Kasumi-1 (cell line): ENCODE data around the gene TSPAN15.
A peak's percentile ranks its signal among the peaks of the same experiment; 100 is the strongest.

Source experiments
- DNase-seq, 2 experiments: peaks; one replicate each; lab custom pipeline; 2025; lab: John Stamatoyannopoulos, UW

Gene TSPAN15

DNA sequence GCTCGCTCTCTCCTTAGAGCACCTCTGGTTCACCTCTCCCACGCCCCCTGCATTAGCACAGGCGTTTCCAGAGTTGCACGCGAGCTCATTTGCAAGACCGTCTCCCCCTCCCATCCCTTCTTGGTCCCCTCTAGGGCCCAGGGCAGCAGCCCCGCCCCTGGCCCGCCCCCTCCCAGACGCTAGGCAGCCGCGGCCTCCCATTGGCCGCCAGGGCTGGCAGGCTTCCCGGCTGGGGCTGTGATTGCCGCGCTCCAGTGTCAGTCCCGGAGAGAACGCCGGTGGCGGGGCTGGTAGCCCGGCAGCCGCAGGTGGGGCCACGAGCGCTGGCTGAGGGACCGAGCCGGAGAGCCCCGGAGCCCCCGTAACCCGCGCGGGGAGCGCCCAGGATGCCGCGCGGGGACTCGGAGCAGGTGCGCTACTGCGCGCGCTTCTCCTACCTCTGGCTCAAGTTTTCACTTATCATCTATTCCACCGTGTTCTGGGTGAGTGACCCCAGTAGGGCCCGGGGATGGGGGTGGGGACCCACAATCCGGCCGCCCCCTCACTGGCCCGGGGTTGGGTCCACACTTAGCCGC lies at the start of gene TSPAN15:
Gene TSPAN15, plus strand, starts transcription at position 257 of the 575 bp plus-strand sequence. Its CDS starts 130 bp downstream, at position 387.
- DNase-seq = peak; percentile 83 to 85

DNA sequence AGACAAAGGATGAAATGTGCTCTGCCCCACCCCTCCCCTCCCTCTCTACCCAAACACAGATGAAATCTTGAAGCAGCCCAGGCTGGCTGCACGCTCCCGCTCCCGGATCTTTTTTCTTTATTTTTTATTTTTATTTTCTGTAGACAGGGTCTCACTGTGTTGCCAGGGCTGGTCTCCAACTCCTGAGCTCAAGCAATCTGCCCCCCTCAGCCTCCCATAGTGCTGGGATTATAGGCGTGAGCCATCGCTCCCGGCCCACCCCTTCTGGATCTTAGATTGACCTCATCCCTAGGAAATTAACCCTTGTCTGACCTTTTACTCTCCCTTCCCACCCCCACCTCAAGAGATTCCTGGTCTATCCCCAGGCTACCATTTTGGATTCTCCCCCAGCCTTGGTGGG lies 48.9 kb upstream of the TSPAN15 start:
- no peak for DNase-seq

DNA sequence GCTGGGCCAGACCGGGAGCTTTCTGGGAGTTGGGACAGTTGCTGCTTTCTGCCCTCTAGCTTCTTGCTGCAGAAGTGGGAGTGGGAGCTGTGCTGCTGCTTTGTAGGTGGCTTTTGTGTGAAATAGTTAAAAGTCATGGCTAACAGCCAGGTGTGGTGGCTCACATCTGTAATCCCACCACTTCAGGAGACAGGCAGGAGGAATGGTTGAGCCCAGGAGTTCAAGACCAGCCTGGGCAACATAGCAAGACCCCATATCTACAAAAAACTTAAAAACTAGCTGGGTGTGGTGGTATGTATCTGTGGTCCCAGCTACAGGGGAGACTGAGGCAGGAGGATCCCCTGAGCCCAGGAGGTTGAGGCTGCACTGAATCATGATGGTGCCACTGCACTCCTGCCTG lies 48.2 kb upstream of the TSPAN15 start:
- no peak for DNase-seq

DNA sequence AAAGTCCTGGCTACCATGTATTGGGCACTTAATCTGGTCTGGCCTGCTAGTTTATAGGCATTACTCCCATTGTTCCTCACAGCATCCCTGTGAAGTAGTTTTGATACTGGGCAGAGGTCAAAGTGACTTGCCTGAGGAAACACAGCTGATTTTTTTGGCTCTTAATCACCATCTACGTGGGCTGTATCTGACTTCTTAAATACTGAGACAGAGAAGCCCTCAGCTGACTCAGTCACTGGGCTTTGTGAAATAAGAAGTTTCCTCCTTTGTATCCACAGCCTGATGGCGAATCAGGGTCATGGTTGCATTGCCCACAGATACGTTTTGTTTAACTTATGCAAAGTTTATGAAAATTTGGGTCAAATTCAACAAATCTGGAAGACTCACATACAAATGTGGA lies 47.7 kb upstream of the TSPAN15 start:
- no peak for DNase-seq

DNA sequence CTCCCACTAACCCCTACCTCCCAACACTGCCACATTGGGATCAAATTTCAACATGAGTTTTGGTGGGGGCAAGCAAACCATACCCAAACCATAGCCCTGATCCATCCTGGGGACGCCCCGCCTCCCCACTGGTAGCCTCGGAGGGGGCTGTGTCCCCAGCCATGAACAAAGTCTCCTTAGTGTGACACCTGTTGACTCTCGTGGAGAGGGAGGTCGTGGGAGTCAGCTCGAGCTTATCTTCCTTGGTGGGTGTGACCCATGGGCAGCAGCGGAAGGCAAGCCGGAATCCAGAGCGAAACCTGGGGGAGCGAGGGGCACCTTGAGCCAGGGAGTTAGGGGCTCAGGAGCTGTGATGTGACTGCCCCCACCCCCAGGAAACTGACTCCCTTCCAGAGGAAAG lies 46.5 kb upstream of the TSPAN15 start:
- DNase-seq = no peak

DNA sequence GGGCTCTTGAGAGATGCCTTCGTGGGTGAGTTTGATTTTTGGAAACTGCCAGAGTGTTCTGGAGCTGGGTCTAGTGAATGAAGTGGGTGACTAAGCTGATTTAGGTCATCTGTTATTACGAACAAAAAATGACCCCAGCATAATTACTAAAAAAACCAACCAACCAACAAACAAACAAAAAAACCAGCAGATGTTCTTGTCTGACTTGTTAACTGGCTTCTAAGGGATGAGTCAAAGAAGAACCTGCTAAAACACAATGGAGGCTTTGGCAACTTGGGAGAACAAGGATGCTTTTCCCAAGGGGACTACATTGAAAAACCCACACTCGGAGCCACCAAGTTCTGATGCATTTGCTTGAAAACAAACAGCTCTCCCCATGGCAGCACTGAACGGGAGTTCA lies 46.0 kb upstream of the TSPAN15 start:
- DNase-seq = no peak

DNA sequence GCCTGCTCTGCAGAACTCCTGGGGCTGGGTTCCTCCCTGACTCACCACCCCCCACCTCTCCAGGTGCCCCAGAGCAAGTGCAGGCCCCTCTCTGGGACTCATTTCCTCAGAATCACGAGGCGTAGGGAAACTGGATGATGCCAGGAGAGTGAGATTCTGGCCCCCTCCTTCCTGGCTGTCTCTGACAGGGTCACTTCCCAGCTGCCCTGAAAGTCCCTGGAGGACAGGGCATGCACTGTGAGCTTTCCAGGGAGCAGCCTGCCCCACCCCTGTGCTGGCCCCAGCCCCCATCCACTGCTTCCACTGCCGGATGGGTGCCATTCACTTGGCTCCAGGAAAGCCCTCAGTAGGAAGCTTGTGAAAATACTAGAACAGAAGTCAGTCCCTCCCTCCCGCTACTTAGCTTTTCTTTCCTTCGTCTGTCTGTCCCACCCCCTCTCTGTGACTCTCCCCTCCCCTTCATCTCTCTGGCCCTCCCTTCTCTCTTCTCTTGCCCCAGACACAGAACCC lies 44.9 kb upstream of the TSPAN15 start:
- DNase-seq = no peak

DNA sequence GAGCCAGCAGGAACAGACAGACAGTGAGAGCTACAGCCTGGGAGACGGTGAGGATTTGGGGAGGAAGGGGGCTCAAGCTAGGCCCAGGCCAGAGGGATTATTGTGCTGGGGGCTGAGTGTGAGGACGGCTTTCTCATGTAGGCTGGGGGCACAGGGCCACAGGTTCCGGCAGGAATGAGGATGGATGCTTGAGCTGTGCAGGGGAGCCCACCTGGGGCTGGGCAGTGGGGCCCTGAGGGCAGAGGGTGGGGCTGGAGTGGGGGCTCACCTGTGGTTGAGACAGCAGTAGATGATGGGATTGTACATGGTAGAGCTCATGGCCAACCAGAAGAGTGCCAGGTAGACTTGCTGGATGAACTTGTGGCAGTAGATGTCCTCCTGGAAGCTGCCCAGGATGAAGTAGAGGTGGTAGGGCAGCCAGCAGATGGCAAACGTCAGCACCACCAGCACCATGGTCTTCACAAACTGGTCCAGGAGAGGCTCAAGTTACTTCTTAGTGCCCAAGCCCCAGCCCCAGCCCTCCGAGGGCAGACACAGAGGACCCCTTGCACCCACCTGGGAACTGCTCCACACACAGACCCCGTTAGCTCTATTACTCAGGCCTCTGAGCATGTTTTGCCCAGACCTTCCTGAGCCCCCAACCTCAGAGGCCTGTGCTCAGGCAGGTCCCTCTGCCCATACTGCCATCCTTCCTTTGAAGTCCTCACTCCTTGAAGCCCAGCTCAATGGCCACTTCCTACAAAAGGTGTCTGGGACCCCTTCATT lies 44.3 kb upstream of the TSPAN15 start:
- no peak for DNase-seq

DNA sequence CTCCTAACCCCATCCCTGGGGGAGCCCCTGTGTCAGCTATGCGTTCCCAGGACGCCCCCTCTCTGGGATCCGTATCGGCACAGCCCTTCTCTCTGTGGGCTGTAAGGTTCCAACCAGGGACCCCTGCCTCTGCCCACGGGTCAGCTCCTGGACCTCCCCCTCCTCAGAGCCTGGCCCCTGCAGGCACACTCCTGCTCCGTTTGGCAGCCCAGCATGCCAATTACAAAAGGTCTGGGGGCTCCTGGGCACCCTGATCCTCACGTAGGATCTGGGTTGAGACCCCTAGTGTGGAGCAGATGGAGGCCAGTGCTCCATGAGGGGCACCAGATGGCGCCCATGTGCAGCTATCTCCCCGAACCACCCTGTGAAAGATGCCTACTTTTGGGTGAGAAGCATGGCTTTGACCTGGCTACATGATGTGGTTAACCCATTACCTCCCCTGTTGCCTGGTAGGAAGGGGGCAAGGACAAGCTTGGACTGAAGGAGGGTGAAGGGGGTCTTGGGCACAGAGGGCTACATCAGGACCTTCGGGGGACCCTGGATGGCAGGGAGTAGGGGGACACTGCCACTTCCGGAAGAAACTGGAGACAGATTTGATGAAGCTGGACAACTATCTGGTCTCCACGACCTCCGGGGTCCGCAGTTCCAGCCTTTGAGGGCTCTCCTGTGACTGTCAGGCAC lies 43.5 kb upstream of the TSPAN15 start:
- peak; percentile 67 to 73 for DNase-seq

DNA sequence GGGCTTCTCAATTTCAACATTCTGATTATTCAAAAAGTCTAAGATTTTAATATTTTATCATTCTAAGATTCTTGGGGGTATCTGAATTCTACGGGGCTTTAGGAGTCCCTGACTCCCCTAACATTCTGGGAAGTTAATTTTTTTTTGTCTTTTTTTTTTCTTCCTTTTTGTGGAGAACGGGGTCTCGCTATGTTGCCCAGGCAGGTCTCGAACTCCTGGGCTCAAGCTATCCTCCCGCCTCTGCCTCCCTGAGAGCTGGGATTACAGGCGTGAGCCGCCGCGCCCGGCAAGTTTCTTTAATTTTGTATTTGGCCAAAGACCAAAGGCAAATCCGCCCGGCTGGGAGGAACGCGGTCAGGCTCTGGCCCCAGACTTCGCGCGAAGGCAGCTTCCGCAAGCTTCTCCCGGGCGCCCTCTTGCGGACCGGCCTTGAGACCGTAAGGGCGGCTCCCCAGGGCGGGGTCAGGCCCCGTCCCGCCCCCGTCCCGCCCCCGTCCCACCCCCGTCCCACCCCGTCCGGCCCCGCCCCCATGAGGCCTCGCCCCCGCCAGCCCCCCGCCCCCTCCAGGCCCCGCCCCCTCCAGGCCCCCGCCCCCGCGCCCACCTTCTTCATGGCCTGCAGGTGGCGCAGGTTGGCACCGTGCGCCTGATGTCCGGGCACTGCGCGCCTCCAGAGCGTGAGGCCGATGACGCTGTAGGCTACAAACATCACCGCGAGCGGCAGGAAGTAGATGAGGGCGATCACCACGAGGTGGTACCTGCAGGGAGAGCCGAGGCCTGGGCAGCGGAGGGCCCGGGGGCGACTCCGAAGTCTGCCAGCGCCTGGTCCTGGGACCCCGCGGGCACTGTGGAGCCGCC lies 42.7 kb upstream of the TSPAN15 start:
- DNase-seq = peak; percentile 88 to 91

DNA sequence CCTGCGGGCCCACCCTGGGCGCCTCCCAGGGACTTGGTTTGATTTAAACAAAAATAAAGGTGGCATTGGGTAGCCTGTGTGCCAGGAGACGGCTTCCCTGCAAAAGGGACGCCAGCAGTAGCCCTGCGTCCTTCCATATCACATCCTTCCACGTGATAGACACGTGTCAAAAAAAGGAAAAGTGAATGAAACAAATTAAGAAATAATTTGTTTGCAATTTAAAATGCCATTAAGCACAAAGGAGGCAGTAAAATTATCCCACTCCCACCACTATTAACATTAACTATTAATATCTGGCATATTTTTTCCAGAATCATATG lies 42.1 kb upstream of the TSPAN15 start:
- no peak for DNase-seq

DNA sequence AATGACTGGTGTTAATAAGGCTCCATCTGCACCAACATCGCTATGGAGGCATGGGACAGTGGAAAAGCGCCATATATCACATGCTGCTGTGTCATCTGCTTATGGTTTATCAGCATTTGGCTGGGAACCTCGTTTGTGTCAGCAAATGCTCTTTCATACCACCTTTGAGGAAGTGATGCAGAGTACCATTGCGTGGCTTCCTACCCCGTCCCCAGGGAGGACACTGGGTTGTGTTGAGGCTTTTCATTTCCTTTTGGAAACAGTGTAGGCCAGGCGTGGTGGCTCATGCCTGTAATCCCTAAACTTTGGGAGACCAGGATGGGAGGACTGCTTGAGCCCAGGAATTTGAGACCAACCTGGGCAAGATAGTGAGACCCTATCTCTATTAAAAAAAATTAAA lies 41.3 kb upstream of the TSPAN15 start:
- DNase-seq = peak; percentile 7 to 27

DNA sequence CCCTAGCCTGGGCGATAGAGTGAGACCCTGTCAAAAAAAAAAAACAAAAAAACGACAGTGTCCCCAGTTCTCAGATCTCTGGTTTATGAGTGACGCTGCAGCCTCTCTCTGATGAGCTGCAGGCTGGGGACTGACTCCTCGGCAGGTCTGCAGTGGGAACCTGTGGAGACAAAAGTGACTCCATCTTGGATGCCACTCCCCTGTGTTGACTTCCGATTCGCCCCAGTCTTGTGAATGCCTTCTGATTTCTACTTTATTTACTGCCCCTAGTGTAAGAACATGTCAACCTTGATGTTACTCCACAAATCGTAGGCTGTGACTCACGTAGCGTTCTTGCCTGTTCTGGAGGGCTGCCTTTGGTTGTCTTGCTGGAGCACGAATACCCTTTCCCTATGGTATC lies 40.8 kb upstream of the TSPAN15 start:
- DNase-seq = no peak

DNA sequence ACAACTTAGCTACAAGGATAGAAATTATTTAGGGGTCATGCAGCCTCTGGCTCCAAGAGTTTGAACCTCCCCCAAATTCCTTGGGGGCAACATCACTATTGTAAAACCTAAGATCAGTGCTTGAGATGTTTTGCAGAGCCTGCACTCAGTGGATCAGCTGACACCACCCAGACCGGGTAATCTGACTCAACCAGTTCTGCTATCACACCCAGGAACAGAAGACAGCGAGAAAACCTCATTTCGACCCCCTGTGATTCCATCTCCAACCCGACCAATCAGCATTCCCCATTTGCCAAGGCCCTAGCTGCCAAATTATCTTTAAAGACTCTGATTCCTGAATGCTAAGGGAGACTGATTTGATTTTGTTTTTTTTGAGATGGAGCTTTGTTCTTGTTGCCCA lies 39.8 kb upstream of the TSPAN15 start:
- no peak for DNase-seq

DNA sequence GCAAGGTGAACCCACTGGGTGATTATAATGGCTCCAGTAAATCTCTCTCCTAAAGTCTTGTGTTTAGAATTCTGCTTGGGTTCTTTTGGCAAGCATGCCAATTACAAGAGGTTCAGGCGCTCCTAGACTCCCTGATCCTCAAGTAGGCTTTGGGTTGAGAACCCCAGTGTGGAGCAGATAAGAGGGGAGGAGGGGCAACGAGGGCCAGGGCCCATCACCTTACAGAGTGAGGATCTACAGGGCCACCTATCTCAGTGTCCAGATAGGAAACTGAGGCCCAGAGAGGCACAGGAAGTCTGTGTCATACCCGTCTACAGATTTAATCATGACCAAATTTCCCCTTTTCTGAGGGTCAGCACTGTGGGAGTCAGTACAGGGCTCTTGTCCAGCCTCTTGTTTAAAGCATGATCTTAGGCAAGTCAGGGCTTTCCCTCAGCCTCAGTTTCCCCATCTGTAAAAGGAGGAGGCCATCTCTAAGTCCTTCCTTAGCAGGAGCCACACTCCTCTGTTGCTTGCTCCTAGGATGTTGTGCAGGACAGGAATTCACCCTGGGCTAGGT lies 39.0 kb upstream of the TSPAN15 start:
- no peak for DNase-seq

DNA sequence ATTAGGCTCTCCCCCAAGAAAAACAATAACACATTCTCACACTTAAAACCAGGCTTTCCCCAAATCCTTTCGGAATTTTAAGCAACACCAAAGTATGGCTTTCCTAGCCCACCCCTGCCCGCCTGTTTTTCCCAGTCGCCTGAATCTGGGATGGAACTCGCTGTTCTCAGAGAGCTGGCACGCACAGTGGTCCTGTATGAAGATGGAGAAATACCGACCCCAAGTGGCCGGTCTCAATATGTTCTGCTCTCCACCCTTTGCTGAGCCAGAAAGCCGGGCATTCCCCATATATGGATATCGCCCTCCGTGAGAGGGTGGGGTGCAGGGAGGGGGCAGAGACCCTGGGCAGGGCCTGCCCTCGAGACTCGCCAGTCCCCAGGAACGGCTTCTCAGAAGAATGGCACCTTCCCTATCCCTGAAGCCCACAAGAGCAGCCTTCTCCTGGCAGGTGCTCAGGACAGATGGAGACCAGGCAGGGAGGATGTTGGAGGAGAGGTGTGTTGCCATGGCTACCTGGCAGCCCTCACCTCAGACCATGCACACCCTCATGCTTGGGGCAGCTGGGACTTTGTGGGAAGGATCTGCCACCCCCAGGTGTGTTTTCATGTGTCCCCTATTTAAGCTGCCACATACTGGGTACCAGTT lies 37.9 kb upstream of the TSPAN15 start:
- DNase-seq = peak; percentile 81 to 85

DNA sequence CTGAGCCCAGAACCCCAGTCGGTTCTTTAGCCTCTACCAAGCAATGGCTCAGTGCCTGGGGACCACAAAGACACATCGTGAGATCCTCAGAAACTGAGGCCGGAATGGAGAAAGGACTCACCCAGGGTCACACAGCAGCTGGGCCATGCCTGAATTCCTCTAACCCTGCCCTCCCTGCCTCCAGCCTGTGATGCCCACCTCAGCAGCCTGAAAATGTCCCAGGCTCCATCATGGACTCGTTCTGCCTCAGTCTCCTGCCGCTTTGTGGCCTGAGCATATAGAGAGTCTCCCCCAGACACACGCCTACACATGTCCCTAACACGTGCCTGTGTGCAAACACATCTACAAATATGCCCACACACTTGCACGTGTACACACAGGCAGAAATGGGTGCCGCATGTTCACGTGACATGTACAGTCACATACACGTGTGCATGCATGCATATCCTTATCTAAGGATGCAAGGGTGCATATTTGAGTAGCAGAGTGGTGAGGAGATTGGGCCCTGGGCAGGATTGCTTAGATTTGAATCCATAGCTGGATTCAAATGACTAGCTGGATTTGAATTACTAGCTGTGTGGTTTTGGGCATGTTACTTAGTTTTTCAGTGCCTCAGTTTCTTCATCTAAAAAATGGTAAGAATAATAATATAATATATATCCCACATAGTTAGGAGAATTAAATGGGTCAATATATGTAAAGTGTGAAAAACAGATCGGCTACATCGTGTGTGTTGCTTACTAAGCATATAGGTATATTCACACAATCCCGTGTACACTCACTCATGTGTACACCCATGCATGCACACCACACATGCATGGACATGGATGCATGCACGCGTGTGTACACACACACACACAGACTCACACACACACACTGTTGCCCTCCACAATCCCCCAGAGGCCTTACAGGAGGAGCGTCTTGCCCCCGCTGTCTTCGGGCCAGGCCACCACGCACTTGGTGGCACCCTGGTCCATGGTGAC lies 36.9 kb upstream of the TSPAN15 start:
- no peak for DNase-seq

DNA sequence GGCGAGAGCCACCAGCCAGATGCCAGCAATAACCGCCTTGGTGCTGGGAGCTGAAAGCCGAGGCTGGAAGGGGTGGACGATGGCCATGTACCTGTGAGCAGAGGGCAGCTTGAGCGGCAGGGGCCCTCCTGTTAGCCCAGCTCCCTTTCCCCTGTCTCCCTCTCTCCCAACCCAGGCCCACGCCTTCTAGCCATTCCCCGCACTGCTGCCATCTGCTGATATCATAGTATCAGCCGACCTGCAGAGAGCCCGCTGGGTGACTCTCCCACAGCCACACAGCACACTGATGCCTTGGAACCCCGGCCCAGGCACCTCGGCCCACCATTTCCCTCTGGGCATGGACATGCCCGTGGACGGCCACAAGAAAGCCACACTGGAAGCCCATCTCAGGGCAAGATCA lies 36.2 kb upstream of the TSPAN15 start:
- no peak for DNase-seq

DNA sequence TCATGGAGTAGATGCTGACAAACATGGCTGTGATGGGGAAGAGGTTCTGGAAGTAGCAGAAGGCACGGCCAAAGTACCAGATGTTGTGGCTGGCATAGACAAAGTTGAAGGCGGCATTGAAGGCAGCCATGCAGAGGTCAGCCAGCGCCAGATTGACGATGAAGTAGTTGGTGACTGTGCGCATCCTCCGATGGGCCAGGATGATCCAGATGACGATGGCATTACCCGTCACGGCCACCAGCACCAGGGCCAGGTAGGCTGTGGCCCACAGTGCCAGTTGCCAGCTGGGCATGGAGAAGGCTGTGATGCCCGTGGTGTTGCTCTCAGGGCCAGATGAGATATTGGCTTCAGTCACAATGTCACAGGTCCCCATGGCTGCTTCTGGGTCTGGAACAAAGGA lies 35.3 kb upstream of the TSPAN15 start:
- DNase-seq = no peak

DNA sequence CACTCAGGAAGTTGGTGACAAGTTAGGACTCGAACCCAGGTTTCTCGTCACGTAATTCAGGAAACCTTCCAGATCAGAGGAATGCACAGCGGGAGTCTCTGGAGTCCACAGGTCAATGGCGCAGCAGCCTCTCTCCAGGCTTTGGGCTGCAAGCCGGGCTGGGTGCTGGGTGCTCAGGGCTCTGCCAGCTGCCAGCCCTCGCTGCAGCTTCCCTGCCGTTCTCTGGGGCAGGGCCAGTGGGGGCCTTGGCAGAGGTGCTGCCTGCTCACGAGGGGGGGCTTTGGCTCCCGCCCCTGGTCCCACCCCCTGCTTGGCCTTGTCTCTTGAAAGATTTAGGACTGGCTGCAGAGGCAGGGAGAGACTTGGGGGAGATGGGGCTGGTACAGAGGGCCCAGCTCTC lies 34.6 kb upstream of the TSPAN15 start, which contains the start of gene TACR2:
Gene TACR2, minus strand, starts transcription at position 224 of the 400 bp plus-strand sequence. CDS start 595 bp downstream, outside the sequence.
- DNase-seq = no peak
